Spleen (tissue), 11 donors: ENCODE measurements around the gene CCL4. TPM values are rescaled to one million over a fixed set of nuclear protein-coding genes. Genes with fewer than 3 reads are reported as not detected.

Source experiments
- DNase-seq: peaks from one replicate; pipeline ENCODE4 v3.0.0-alpha.2; 2020
- H3K27ac ChIP-seq, 8 donors: fragments of 200-600 bp; sonication (generic) in 7 of 8; 1 replicate in 4 of 8; 2 replicates in 4 of 8; pipeline versions ENCODE4 v1.5.0 to v1.8.0; 2016 to 2021; ENCODE audit warnings: inconsistent platforms in 4 of 8, mild to moderate bottlenecking in 4 of 8, moderate library complexity in 1 of 8
- H3K27me3 ChIP-seq, 7 donors: fragments of 200-600 bp; sonication (generic) in 6 of 7; replicated peaks in 1 of 7; 1 replicate in 4 of 7; 2 replicates in 3 of 7; pipeline versions ENCODE4 v1.5.0 to v1.8.0; 2016 to 2021; ENCODE audit warnings: inconsistent platforms in 3 of 7, mild to moderate bottlenecking in 1 of 7
- H3K36me3 ChIP-seq, 6 donors: fragments of 200-600 bp; sonication (generic) in 5 of 6; 1 replicate in 4 of 6; 2 replicates in 2 of 6; pipeline versions ENCODE4 v1.5.0 to v1.8.0; 2016 to 2021; ENCODE audit warnings: inconsistent platforms in 2 of 6
- H3K4me1 ChIP-seq, 6 donors: fragments of 200-600 bp; sonication (generic) in 5 of 6; 1 replicate in 3 of 6; 2 replicates in 3 of 6; pipeline versions ENCODE4 v1.5.0 to v1.8.0; 2016 to 2021; ENCODE audit warnings: inconsistent platforms in 3 of 6
- H3K4me3 ChIP-seq, 8 donors: fragments of 200-600 bp; sonication (generic) in 7 of 8; 1 replicate in 4 of 8; 2 replicates in 4 of 8; pipeline versions ENCODE4 v1.5.0 to v1.8.0; 2016 to 2021; ENCODE audit warnings: inconsistent platforms in 4 of 8, mild to moderate bottlenecking in 4 of 8, moderate library complexity in 2 of 8
- H3K9me3 ChIP-seq, 8 donors: fragments of 200-600 bp; sonication (generic) in 7 of 8; 1 replicate in 4 of 8; 2 replicates in 4 of 8; pipeline versions ENCODE4 v1.5.0 to v1.8.0; 2016 to 2021; ENCODE audit warnings: inconsistent platforms in 4 of 8
- POLR2A ChIP-seq, 3 donors: fragments of 450-650 bp; IDR thresholded peaks; one replicate each; pipeline ENCODE4 v1.5.1; 2017; ENCODE audit warnings: antibody characterized with exemption in 3 of 3, mild to moderate bottlenecking in 1 of 3
- POLR2AphosphoS5 ChIP-seq, 3 donors: sonication (generic); formaldehyde crosslinking; IDR thresholded peaks; one replicate each; pipeline ENCODE4 v1.5.1; 2017; ENCODE audit warnings: antibody characterized with exemption in 3 of 3
- WGBS, 5 donors: extraction: QIAGEN DNeasy Blood & Tissue Kit in 3 of 5; methylation state at CpG; one replicate each; pipeline versions ENCODE4 v1.1.5 to v1.1.7; 2013 to 2018; 5-methylcytosine and 5-hydroxymethylcytosine counted together
- intact Hi-C: fragments of 100-400 bp; cut with DNase I; formaldehyde crosslinking; loops from one replicate; pipeline ENCODE4 v1.15.0; 2023; ENCODE audit warnings: low total_unique reads
- polyA plus RNA-seq, 3 donors: library from polyadenylated mRNA; stranded (reverse); fragments of 200-250 nt; gene quantifications; one replicate each; pipeline ENCODE4 v1.2.1, GENCODE V29; 2013
- total RNA-seq, 7 donors: library from RNA; depleted of rRNA in 3 of 7; stranded (reverse); fragments of >200 nt in 3 of 7; fragmentation: NEBNext Ultra II Directional in 4 of 7; extraction: Animal tissue kit (Norgen Biotek cat#: 25700) in 4 of 7; gene quantifications; one replicate each; pipeline versions ENCODE4 v1.1.0 to v1.2.1, GENCODE V29; 2016 to 2021
- TF ChIP-seq, protein P1 (sequence below), 11 experiments: fragments of 200-600 bp in 7 of 11; fragments of 450-650 bp in 4 of 11; sonication (generic) in 4 of 11; IDR thresholded peaks in 8 of 11; conservative IDR thresholded peaks in 3 of 11; 1 replicate in 7 of 11; 2 replicates in 4 of 11; pipeline versions ENCODE4 v1.4.0 to v1.8.0; 2016 to 2021; ENCODE audit warnings: antibody characterized with exemption in 11 of 11, inconsistent platforms in 4 of 11, mild to moderate bottlenecking in 1 of 11
- donor health status: healthy with polysubstance abuse.
- donor health status: DM: no; HTN: no; CAD: no; lungs with moderate emphysema.
- donor health status: DM: no; HTN: no; CAD: no.
- donor health status: Bipolar disorder and iron deficiency.
- donor health status: healthy.
- donor health status: DM: no; HTN: no; CAD: no.
- donor health status: DM: yes; HTN: yes; CAD: no.

CCL4 gene
- total and polyA plus RNA-seq, 10 donors = 10.1 to 81.0 (median 33.1) TPM

DNA sequence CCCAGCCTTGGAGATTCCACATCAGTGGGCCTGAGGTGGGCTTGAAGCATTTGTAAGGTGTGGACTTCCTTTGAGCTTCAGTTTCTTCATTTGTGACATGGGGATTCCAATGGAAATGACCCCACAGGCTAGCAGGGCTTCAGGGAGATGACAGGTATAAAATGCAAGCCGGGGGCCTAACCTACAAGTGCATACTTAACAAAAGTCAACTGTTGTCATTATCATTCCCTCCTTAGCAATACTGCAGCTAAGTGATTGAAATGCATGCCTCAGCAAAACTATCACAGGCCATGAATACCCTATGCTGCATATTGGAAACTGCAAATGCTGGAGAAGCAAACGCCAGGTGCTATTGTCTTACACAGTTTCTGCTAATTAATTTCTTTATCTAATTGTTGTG, 19.8 kb downstream of the CCL4 start:
- peaks cover 0 to 7% (median 0%) of the 10 kb centered on the region in 6 donors for H3K36me3 ChIP-seq
- DNase-seq = no peak
- TF ChIP-seq POLR2A (IDR thresholded peaks at IDR 0.05) (no peak), POLR2AphosphoS5 (IDR thresholded peaks at IDR 0.05) (no peak)
- TF ChIP-seq, protein P1, sequence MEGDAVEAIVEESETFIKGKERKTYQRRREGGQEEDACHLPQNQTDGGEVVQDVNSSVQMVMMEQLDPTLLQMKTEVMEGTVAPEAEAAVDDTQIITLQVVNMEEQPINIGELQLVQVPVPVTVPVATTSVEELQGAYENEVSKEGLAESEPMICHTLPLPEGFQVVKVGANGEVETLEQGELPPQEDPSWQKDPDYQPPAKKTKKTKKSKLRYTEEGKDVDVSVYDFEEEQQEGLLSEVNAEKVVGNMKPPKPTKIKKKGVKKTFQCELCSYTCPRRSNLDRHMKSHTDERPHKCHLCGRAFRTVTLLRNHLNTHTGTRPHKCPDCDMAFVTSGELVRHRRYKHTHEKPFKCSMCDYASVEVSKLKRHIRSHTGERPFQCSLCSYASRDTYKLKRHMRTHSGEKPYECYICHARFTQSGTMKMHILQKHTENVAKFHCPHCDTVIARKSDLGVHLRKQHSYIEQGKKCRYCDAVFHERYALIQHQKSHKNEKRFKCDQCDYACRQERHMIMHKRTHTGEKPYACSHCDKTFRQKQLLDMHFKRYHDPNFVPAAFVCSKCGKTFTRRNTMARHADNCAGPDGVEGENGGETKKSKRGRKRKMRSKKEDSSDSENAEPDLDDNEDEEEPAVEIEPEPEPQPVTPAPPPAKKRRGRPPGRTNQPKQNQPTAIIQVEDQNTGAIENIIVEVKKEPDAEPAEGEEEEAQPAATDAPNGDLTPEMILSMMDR (IDR thresholded peaks at IDR 0.05 in 8 of 11, conservative IDR thresholded peaks at IDR 0.05 in 3 of 11) = no peak
- intact Hi-C loops = no loop called here
- WGBS, 5 donors = 84 to 94% (median 87%) methylated on average over 2 of the region's 2 CpGs
- peaks cover 11 to 31% (median 25%) of the 10 kb centered on the region in 8 donors for H3K9me3 ChIP-seq
- no peak overlapping the region for H3K27ac ChIP-seq
- peaks cover 0 to 30% (median 21%) of the 10 kb centered on the region in 6 donors for H3K4me1 ChIP-seq
- H3K4me3 ChIP-seq = no peak overlapping the region
- no peaks in the 10 kb centered on the region for H3K27me3 ChIP-seq

DNA sequence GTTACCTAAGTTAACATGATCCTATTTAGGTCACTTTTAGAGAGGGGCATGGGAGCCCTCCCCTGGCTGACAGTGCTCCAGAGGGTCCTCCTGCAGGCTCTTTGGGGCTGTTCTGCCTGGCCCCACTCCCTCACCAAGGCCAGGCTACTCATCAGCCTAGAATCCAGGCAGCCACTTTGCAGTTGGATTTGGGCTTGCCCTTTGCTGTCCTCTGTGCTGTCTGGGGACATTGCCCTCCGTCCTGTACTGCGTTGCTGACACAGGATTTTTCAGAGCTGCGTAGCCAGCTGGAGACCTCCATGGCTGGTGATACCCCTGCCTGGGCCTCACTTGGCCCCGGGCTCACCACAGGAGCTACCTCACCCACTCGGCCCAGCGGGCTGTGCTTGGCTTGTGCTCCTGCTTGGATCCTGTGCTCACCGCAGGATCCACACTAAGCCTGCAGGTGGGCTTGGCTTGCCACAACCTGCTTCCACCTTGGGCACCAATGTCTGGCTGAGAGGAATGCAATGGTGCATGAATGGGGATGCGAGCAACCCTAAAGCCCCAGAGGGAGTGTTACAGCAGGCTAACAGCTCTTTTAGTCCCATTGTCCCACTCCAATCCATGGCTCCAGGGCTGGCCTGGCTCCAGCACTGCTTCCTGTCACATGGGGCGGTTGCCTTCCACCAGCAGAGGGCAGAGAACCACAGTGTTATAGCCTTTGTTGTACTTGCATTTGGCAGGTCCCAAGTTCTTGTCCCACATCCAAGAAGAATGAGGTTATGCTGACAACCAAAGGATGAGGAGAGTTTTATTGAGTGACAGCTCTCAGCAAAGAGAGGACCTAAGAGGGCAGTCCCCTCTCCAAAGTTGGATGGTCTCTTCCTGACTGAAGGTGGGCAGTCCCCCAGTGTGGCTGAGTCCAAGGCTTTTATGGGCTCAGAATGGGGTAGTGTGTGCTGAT, 21.5 kb downstream of the CCL4 start:
- peaks cover 0 to 7% (median 0%) of the 10 kb centered on the region in 6 donors for H3K36me3 ChIP-seq
- peaks cover 0 to 42% (median 23%) of the 10 kb centered on the region in 6 donors for H3K4me1 ChIP-seq
- no peak for DNase-seq
- peaks cover 11 to 31% (median 25%) of the 10 kb centered on the region in 8 donors for H3K9me3 ChIP-seq
- H3K27ac ChIP-seq = no peak overlapping the region
- 76 to 95% (median 87%) methylated on average over 7 to 9 of the region's 9 CpGs for WGBS, 5 donors
- no peak for TF ChIP-seq POLR2AphosphoS5 (IDR thresholded peaks at IDR 0.05)
- TF ChIP-seq POLR2A (IDR thresholded peaks at IDR 0.05) = no peak
- TF ChIP-seq, protein P1 (IDR thresholded peaks at IDR 0.05 in 8 of 11, conservative IDR thresholded peaks at IDR 0.05 in 3 of 11) = no peak
- H3K27me3 ChIP-seq = no peaks in the 10 kb centered on the region
- intact Hi-C loops = no loop called here
- H3K4me3 ChIP-seq = no peak overlapping the region

DNA sequence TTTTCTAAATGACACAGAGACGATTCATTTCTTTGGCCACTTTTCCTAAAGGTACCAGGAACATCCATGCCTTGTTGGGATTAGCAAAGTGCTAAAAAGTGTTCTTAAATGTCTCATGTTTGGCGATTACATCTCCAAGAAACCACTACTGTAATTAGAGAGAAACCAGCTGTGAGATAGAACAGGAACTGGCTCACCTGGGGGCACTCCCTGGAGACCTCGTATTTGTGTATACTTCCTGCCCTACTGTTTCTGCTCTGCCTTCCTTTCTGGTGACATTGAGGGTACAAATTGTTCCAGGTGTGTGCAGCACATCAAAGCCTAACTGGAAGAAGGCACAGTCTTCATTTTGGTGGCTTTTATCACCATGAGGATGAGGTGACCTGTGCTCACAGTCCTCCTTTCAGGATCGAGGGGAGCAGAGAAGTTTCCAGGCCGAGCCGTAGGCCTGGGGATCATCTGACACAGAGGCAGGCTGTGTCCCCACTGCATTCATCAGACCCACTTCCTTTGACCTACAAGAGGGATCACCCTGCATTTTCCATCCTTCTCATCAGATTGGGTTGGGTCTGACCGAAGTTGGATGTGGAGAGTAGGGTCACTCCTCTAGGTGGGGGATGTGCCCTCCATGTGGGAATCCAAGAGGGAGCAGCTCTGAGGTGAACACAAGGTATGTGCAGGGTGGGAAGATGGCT, 23.7 kb downstream of the CCL4 start:
- Histone ChIP-seq H3K9me3 (peaks cover 11 to 31% (median 25%) of the 10 kb centered on the region in 8 donors), H3K27ac (peak overlapping the region in 7 of 8 donors; percentile 10 to 91 (median 74)), H3K36me3 (peaks cover 0 to 7% (median 0%) of the 10 kb centered on the region in 6 donors), H3K4me1 (peaks cover 5 to 64% (median 38%) of the 10 kb centered on the region in 6 donors), H3K4me3 (peak overlapping the region in 1 of 8 donors; percentile 46), H3K27me3 (no peaks in the 10 kb centered on the region)
- intact Hi-C loops = no loop called here
- no peak for TF ChIP-seq POLR2A (IDR thresholded peaks at IDR 0.05)
- TF ChIP-seq POLR2AphosphoS5 (IDR thresholded peaks at IDR 0.05) = peak in 2 of 3 donors; percentile 35 to 82
- peak; percentile 85 for DNase-seq
- 64 to 73% (median 71%) methylated on average over 7 of the region's 7 CpGs for WGBS, 5 donors

DNA sequence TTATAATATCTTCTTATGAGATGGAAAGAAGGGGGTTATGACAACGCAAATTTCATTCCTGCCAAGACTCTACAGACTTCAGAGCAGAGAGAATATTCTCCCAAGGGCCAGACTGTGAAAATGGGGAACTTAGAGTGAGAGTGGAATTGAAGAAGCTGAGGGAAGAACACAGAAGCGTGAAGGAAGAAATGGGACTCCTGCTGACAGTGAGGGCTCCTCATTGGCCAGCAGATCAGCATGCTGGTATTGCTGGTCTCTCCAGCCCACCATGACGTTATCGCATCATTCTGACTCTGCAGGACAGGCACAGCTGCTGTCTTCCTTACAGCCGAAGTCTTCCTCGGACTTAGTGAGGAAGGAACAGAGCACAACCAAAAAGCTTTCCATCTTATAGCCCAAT, 24.3 kb downstream of the CCL4 start:
- Histone ChIP-seq H3K4me3 (peak overlapping the region in 1 of 8 donors; percentile 46), H3K36me3 (peaks cover 0 to 7% (median 0%) of the 10 kb centered on the region in 6 donors), H3K27ac (peak overlapping the region in 7 of 8 donors; percentile 10 to 91 (median 74)), H3K27me3 (no peaks in the 10 kb centered on the region), H3K9me3 (peaks cover 11 to 31% (median 25%) of the 10 kb centered on the region in 8 donors), H3K4me1 (peaks cover 9 to 70% (median 43%) of the 10 kb centered on the region in 6 donors)
- no peak for TF ChIP-seq POLR2A (IDR thresholded peaks at IDR 0.05)
- TF ChIP-seq, protein P1 (IDR thresholded peaks at IDR 0.05 in 8 of 11, conservative IDR thresholded peaks at IDR 0.05 in 3 of 11) = no peak
- no peak for TF ChIP-seq POLR2AphosphoS5 (IDR thresholded peaks at IDR 0.05)
- 68 to 84% (median 72%) methylated on average over 6 of the region's 6 CpGs for WGBS, 5 donors
- intact Hi-C loops = no loop called here
- no peak for DNase-seq
